Liver (tissue), 3 donors: Measurements from ENCODE around the gene ATP5F1D.

Experiments
- CTCF ChIP-seq: fragments of 150-350 bp; IDR thresholded peaks from 2 replicates; pipeline ENCODE4 v1.5.1; 2017; ENCODE audit warnings: improper control_type of control experiment, low read depth, low read length; ENCODE audit not compliant: missing input control
- GABPA ChIP-seq, 2 donors: IDR thresholded peaks in 1 of 2; conservative IDR thresholded peaks in 1 of 2; 2 replicates each; pipeline ENCODE4 v1.6.1; 2016; ENCODE audit warnings: antibody characterized with exemption in 2 of 2, mild to moderate bottlenecking in 1 of 2, moderate library complexity in 1 of 2
- HNF4A ChIP-seq, 2 donors: conservative IDR thresholded peaks; 2 replicates each; pipeline ENCODE4 v1.6.1; 2016; ENCODE audit warnings: antibody characterized with exemption in 2 of 2, mild to moderate bottlenecking in 2 of 2
- JUND ChIP-seq, 2 donors: IDR thresholded peaks; 2 replicates each; pipeline ENCODE4 v1.6.1; 2016; ENCODE audit warnings: antibody characterized with exemption in 2 of 2
- SP1 ChIP-seq: IDR thresholded peaks from 2 replicates; pipeline ENCODE4 v1.6.1; 2018; ENCODE audit warnings: antibody characterized with exemption, mild to moderate bottlenecking
- YY1 ChIP-seq: IDR thresholded peaks from 2 replicates; pipeline ENCODE4 v1.6.1; 2016; ENCODE audit warnings: antibody characterized with exemption, mild to moderate bottlenecking
- TF ChIP-seq, protein P1 (sequence below): IDR thresholded peaks from 2 replicates; pipeline ENCODE4 v1.6.1; 2016; ENCODE audit warnings: antibody characterized with exemption
- donor health status: healthy.
- donor health status: healthy.

GRCh38 chr19:1256646-1257474, 15.3 kb downstream of the ATP5F1D start:
- no peak for TF ChIP-seq CTCF
- TF ChIP-seq HNF4A (conservative IDR thresholded peaks at IDR 0.05): no peak
- TF ChIP-seq YY1: no peak
- TF ChIP-seq GABPA (IDR thresholded peaks at IDR 0.05 in 1 of 2, conservative IDR thresholded peaks at IDR 0.05 in 1 of 2): no peak
- no peak for TF ChIP-seq SP1
- TF ChIP-seq JUND (IDR thresholded peaks at IDR 0.05): no peak
- TF ChIP-seq, protein P1, sequence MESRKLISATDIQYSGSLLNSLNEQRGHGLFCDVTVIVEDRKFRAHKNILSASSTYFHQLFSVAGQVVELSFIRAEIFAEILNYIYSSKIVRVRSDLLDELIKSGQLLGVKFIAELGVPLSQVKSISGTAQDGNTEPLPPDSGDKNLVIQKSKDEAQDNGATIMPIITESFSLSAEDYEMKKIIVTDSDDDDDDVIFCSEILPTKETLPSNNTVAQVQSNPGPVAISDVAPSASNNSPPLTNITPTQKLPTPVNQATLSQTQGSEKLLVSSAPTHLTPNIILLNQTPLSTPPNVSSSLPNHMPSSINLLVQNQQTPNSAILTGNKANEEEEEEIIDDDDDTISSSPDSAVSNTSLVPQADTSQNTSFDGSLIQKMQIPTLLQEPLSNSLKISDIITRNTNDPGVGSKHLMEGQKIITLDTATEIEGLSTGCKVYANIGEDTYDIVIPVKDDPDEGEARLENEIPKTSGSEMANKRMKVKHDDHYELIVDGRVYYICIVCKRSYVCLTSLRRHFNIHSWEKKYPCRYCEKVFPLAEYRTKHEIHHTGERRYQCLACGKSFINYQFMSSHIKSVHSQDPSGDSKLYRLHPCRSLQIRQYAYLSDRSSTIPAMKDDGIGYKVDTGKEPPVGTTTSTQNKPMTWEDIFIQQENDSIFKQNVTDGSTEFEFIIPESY: no peak
